ENCODE data around the gene SMG6.

DNA sequence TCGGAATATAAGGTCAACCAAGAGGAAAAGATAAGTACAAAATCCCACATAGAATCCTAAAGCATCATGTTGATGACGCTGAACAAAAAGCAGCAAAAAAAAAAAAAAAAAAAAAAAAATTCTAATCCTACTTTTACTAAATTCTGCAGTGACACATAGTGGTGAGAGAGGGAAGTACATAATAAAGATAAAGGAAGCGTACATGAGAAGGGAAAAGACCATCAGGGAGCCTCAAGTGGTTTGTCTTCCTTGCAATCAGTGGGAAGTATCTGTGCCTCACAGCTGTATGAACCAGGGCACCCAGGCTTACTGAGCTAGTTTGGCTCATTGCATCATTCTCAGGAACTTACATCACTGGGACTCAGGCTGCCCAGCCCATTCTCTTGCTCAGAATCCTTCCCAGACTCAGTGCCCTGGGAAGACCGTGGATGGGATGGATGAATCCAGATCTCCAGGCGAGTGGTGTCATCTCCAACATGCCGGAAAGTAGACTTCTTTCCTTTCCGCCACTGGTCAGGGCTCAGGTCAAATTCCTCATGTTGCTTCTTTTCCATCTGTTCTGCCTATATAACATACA, 21.2 kb downstream of the SMG6 start:
- TF ChIP-seq, protein P1, sequence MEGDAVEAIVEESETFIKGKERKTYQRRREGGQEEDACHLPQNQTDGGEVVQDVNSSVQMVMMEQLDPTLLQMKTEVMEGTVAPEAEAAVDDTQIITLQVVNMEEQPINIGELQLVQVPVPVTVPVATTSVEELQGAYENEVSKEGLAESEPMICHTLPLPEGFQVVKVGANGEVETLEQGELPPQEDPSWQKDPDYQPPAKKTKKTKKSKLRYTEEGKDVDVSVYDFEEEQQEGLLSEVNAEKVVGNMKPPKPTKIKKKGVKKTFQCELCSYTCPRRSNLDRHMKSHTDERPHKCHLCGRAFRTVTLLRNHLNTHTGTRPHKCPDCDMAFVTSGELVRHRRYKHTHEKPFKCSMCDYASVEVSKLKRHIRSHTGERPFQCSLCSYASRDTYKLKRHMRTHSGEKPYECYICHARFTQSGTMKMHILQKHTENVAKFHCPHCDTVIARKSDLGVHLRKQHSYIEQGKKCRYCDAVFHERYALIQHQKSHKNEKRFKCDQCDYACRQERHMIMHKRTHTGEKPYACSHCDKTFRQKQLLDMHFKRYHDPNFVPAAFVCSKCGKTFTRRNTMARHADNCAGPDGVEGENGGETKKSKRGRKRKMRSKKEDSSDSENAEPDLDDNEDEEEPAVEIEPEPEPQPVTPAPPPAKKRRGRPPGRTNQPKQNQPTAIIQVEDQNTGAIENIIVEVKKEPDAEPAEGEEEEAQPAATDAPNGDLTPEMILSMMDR (conservative IDR thresholded peaks at IDR 0.05 in 1 of 2, IDR thresholded peaks at IDR 0.05 in 1 of 2; ENCODE audit: extremely low read depth in 1 of 2, insufficient read depth in 1 of 2, low read depth in 1 of 2, low read length in 2 of 2), result peak; percentile 44 to 67
- no peak for TF ChIP-seq EZH2 (IDR thresholded peaks at IDR 0.05; ENCODE audit: borderline replicate concordance, low read length)

Data from mammary epithelial cell (primary cell).